DND-41 (cell line): ENCODE measurements around the gene FCN3.
A peak's percentile ranks its signal among the peaks of the same experiment; 100 is the strongest.

ENCODE experiments used
- ATAC-seq: fragments of 200-7000 bp; cut with Tn5 transposase; 3 replicates; pipeline ENCODE4 v1.9.1; 2021; ENCODE audit warnings: low read depth; ENCODE audit not compliant: insufficient read depth
- DNase-seq: peaks from one replicate; pipeline ENCODE4 v3.0.0-alpha.2; 2020
- H2AFZ ChIP-seq: 2 replicates; pipeline ENCODE4 v1.6.0; 2012; ENCODE audit warnings: low read depth, low read length
- H3K27ac ChIP-seq: 2 replicates; pipeline ENCODE4 v1.5.1; 2012; ENCODE audit warnings: low read length, inconsistent platforms
- H3K27me3 ChIP-seq: fragments of 200-600 bp; sonication (generic); 2 replicates; pipeline ENCODE4 v1.6.0; 2012; ENCODE audit warnings: low read length, mild to moderate bottlenecking, inconsistent platforms; ENCODE audit not compliant: insufficient read depth, poor library complexity
- H3K36me3 ChIP-seq: 2 replicates; pipeline ENCODE4 v1.5.1; 2012; ENCODE audit warnings: low read length, inconsistent platforms; ENCODE audit not compliant: insufficient read depth
- H3K4me1 ChIP-seq: 2 replicates; pipeline ENCODE4 v1.5.1; 2012; ENCODE audit warnings: mild to moderate bottlenecking, low read length; ENCODE audit not compliant: insufficient read depth
- H3K4me2 ChIP-seq: 2 replicates; pipeline ENCODE4 v1.6.0; 2012; ENCODE audit warnings: mild to moderate bottlenecking, moderate library complexity, low read length, inconsistent platforms; ENCODE audit not compliant: insufficient read depth
- H3K4me3 ChIP-seq, 2 experiments: fragments of 200-600 bp in 1 of 2; shearing (Covaris generic) in 1 of 2; 2 replicates each; pipeline ENCODE4 v1.5.1; 2012 to 2016; ENCODE audit warnings: inconsistent platforms in 2 of 2, low read length in 2 of 2, mild to moderate bottlenecking in 2 of 2, low read depth in 1 of 2, moderate library complexity in 1 of 2
- H3K79me2 ChIP-seq: 2 replicates; pipeline ENCODE4 v1.6.0; 2012; ENCODE audit warnings: low read length, inconsistent platforms; ENCODE audit not compliant: insufficient read depth
- H3K9ac ChIP-seq: 2 replicates; pipeline ENCODE4 v1.6.0; 2012; ENCODE audit warnings: low read depth, mild to moderate bottlenecking, inconsistent platforms, low read length, moderate library complexity
- H3K9me3 ChIP-seq: 2 replicates; pipeline ENCODE4 v1.5.1; 2012; ENCODE audit warnings: low read length, moderate library complexity, mild to moderate bottlenecking, inconsistent platforms; ENCODE audit not compliant: insufficient read depth, severe bottlenecking
- H4K20me1 ChIP-seq: 2 replicates; pipeline ENCODE4 v1.6.0; 2012; ENCODE audit warnings: low read length; ENCODE audit not compliant: insufficient read depth
- CTCF ChIP-seq: IDR thresholded peaks from 2 replicates; pipeline ENCODE4 v1.5.1; 2012; ENCODE audit warnings: borderline replicate concordance, low read length, moderate library complexity, mild to moderate bottlenecking; ENCODE audit not compliant: poor library complexity, severe bottlenecking; ENCODE audit errors: extremely low read depth
- EZH2 ChIP-seq: IDR thresholded peaks from 3 replicates; pipeline ENCODE4 v1.6.1; 2012; ENCODE audit warnings: borderline replicate concordance, low read depth, mild to moderate bottlenecking, moderate library complexity, low read length, inconsistent platforms; ENCODE audit not compliant: severe bottlenecking

Gene FCN3

GRCh38 chr1:27325286-27325685, 49.3 kb downstream of the FCN3 start:
- TF ChIP-seq EZH2 (no peak), CTCF (no peak)
- Histone ChIP-seq H3K9me3 (no peaks in the 10 kb centered on the region), H3K4me3 (no peak overlapping the region), H2AFZ (no peak overlapping the region), H3K4me2 (peak overlapping the region; percentile 41; the same call in 1 of the 2 replicates), H3K79me2 (peaks cover 78% of the 10 kb centered on the region), H3K4me1 (peaks cover 44% of the 10 kb centered on the region), H3K9ac (no peak overlapping the region), H3K27ac (no peak overlapping the region), H4K20me1 (peaks cover 38% of the 10 kb centered on the region), H3K27me3 (no peaks in the 10 kb centered on the region), H3K36me3 (peaks cover 57% of the 10 kb centered on the region)
- ATAC-seq (no peak), DNase-seq (no peak)

- no peak for ATAC-seq
- H3K27ac ChIP-seq = peak overlapping the region; percentile 93
- peak overlapping the region; percentile 83 for H3K4me2 ChIP-seq
- H3K9ac ChIP-seq = peak overlapping the region; percentile 95
- peaks cover 44% of the 10 kb centered on the region for H3K4me1 ChIP-seq
- peaks cover 41% of the 10 kb centered on the region for H3K36me3 ChIP-seq
- H4K20me1 ChIP-seq = peaks cover 24% of the 10 kb centered on the region
- H2AFZ ChIP-seq = peak overlapping the region; percentile 89
- H3K27me3 ChIP-seq = no peaks in the 10 kb centered on the region
- no peak for DNase-seq
- no peak for TF ChIP-seq EZH2
- TF ChIP-seq CTCF = no peak
- H3K4me3 ChIP-seq = peak overlapping the region; percentile 87 to 94
- no peaks in the 10 kb centered on the region for H3K9me3 ChIP-seq
- peaks cover 58% of the 10 kb centered on the region for H3K79me2 ChIP-seq
Observed at GRCh38 chr1:27322569-27323240, 51.9 kb downstream of the FCN3 start.

- Histone ChIP-seq H3K9ac (peak within 1 kb of the TSS; percentile 95), H3K36me3 (peaks cover 34% of the 10 kb centered on the region), H3K27ac (peak within 1 kb of the TSS; percentile 93), H3K9me3 (no peaks in the 10 kb centered on the region), H3K27me3 (no peaks in the 10 kb centered on the region), H3K4me3 (peak within 1 kb of the TSS; percentile 87 to 94), H4K20me1 (peaks cover 20% of the 10 kb centered on the region), H3K4me2 (peak within 1 kb of the TSS; percentile 83), H2AFZ (peak within 1 kb of the TSS; percentile 100), H3K4me1 (peaks cover 44% of the 10 kb centered on the region), H3K79me2 (peaks cover 51% of the 10 kb centered on the region)
- DNase-seq (peak; percentile 98), ATAC-seq (peak; percentile 94)
- TF ChIP-seq CTCF (no peak), EZH2 (no peak)
Observed at GRCh38 chr1:27321813-27322568, 52.6 kb downstream of the FCN3 start, which contains the start of gene TMEM222. TSS of gene TMEM222 (plus strand) at chr1:27322163. CDS start at chr1:27322198, 35 bp downstream.
